Measurements from ENCODE around the gene CSNK1G2.

CSNK1G2 gene

DNA sequence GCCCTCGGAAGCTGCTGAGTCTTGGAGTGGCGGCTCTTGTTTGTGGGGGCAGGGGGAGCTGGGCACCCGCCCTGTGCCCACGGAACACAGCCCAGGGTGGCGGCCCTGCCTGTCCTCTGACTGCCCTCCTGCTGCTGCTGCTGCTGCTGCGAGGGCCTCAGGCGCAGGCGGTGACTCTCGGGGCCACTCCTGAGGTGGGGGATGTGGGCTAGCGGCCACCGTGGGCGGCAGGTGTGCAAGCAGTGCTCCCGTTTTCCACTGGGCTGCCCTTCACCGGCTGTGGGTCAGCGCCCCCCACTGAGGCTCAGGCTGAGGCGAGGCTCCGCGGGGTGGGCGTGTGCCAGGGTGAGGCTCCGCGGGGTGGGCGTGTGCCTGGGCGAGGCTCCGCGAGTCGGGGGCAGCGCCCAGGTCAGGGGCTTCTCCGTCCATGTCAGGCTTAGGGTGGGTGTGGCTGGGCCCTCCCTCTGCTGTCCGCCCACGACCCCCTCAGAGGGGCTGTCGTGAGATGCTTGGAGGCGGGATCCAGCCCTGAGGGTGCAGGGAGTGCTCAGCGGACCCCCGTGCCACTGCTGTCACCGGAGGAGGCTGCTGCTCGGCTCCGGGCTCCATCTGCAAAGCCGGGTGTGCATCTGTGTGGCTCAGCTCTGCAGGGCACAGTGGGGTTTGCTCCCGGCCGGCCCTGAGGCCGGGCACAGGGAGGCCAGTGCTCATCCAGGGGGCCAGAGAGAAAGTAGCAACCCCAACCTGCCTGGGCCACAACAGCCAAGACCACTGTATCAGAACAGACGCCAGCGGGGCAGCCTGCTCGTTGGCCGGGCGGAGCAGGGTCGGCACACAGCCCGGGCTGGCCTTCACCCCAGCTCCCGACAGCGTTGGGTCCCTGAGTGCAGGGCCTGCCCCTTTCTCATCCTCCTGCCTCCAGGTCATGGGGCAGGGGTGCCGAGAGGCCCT is 14.5 kb downstream of the CSNK1G2 start:
- H3K27ac ChIP-seq (ENCODE audit: low read depth, low read length, severe bottlenecking): no peak overlapping the region
- no peaks in the 10 kb centered on the region for H3K9me3 ChIP-seq (ENCODE audit: control insufficient read depth, low read length)
- H3K4me3 ChIP-seq (ENCODE audit: extremely low read depth, insufficient read depth, low read length, poor library complexity, severe bottlenecking): no peak overlapping the region
- WGBS, 2 experiments (ENCODE audit: insufficient coverage in 2 of 2): 84 to 90% methylated on average over 39 to 42 of the region's 51 CpGs
- peaks cover 39% of the 10 kb centered on the region for H3K36me3 ChIP-seq (ENCODE audit: control insufficient read depth, insufficient read depth, low read length)
- no peaks in the 10 kb centered on the region for H3K4me1 ChIP-seq (ENCODE audit: control insufficient read depth, insufficient read depth, low read length, poor library complexity, severe bottlenecking)

GRCh38 chr19:1956122-1956494 is 15.1 kb downstream of the CSNK1G2 start:
- 93% methylated on average over 9 to 12 of the region's 12 CpGs for WGBS, 2 experiments (ENCODE audit: insufficient coverage in 2 of 2)

DNA sequence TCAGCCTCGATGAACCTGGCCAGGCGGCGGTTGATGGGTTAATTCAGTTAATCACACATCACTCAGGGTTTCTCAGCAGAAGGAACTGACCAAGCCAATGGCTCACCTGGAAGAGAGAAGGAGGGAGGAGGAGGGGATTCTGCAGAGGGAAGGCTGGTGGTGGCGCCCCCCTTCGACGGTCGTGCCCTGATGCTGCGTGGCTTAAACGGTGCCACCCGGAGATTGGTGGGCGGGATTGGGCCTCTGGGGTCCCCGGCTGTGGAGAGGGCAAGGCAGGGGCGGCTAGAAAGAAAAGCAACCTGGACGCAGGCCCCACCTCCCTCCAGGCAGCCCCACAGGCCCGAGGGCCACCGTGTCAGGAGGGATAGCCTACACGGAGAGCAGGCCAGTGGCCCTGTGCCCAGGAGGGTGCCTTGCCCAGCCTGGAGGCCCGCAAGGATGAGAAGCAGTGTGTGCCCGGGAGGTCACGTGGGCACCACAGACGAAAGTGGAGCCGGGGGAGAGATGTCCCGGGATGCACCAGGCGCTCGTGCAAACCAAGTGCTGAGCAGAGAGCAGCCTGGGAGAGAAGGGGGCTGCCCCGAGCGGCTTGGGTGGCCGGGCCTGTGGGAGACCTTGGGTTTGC is 16.0 kb downstream of the CSNK1G2 start:
- no peak overlapping the region for H3K4me3 ChIP-seq (ENCODE audit: extremely low read depth, insufficient read depth, low read length, poor library complexity, severe bottlenecking)
- H3K36me3 ChIP-seq (ENCODE audit: control insufficient read depth, insufficient read depth, low read length): peaks cover 35% of the 10 kb centered on the region
- H3K4me1 ChIP-seq (ENCODE audit: control insufficient read depth, insufficient read depth, low read length, poor library complexity, severe bottlenecking): no peaks in the 10 kb centered on the region
- H3K27ac ChIP-seq (ENCODE audit: low read depth, low read length, severe bottlenecking): no peak overlapping the region
- no peaks in the 10 kb centered on the region for H3K9me3 ChIP-seq (ENCODE audit: control insufficient read depth, low read length)
- WGBS, 2 experiments (ENCODE audit: insufficient coverage in 2 of 2): 88 to 90% methylated on average over 18 to 22 of the region's 28 CpGs

More at GRCh38 chr19:1956122-1956494, 15.1 kb downstream of the CSNK1G2 start:
- Histone ChIP-seq H3K27ac (ENCODE audit: low read depth, low read length, severe bottlenecking) (no peak overlapping the region), H3K9me3 (ENCODE audit: control insufficient read depth, low read length) (no peaks in the 10 kb centered on the region), H3K36me3 (ENCODE audit: control insufficient read depth, insufficient read depth, low read length) (peaks cover 37% of the 10 kb centered on the region), H3K4me1 (ENCODE audit: control insufficient read depth, insufficient read depth, low read length, poor library complexity, severe bottlenecking) (no peaks in the 10 kb centered on the region), H3K4me3 (ENCODE audit: extremely low read depth, insufficient read depth, low read length, poor library complexity, severe bottlenecking) (no peak overlapping the region)

DNA sequence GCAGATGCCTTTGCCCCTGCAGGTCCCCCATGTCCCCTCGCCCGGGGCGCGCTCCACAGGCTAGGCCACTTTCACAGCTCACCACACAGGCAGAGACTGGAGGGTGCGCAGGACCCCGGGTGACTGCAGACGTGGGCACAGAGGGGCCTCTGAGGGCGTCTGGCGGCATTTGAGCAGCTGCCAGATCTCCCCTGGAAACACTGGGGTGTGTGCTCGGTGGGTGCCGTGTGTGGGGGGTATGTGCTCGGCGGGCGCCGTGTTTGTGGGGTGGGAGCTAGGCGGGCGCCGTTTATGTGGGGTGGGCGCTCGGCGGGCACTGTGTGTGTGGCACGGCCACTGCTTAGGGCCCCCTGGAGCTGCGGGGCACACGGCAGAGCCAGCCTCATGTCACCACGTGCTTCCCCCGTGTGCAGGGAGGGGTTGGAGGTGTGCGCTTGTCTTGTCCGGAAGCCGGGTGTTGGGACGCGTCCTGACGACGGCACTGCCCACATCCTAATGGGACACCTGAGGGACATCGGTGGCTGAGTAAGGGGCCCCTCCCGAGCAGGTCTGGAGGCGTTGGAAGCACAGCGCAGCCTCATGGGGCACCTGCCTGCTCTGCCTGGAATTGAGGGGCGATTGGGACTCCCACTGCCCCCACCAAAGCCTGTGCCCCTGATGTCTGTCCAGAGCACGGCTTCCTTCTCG is 16.7 kb downstream of the CSNK1G2 start:
- Histone ChIP-seq H3K4me3 (ENCODE audit: extremely low read depth, insufficient read depth, low read length, poor library complexity, severe bottlenecking) (no peak overlapping the region), H3K4me1 (ENCODE audit: control insufficient read depth, insufficient read depth, low read length, poor library complexity, severe bottlenecking) (no peaks in the 10 kb centered on the region), H3K9me3 (ENCODE audit: control insufficient read depth, low read length) (no peaks in the 10 kb centered on the region), H3K36me3 (ENCODE audit: control insufficient read depth, insufficient read depth, low read length) (peaks cover 33% of the 10 kb centered on the region), H3K27ac (ENCODE audit: low read depth, low read length, severe bottlenecking) (no peak overlapping the region)
- WGBS, 2 experiments (ENCODE audit: insufficient coverage in 2 of 2): 96 to 97% methylated on average over 31 to 36 of the region's 40 CpGs

GRCh38 chr19:1959928-1960589 is 19.1 kb downstream of the CSNK1G2 start:
- H3K9me3 ChIP-seq (ENCODE audit: control insufficient read depth, low read length): no peaks in the 10 kb centered on the region

GRCh38 chr19:1961000-1961883 is 20.3 kb downstream of the CSNK1G2 start:
- H3K9me3 ChIP-seq (ENCODE audit: control insufficient read depth, low read length): no peaks in the 10 kb centered on the region

More at GRCh38 chr19:1959928-1960589, 19.1 kb downstream of the CSNK1G2 start:
- 96% methylated on average over 27 of the region's 32 CpGs for WGBS, 2 experiments (ENCODE audit: insufficient coverage in 2 of 2)
- H3K4me3 ChIP-seq (ENCODE audit: extremely low read depth, insufficient read depth, low read length, poor library complexity, severe bottlenecking): no peak overlapping the region
- peaks cover 29% of the 10 kb centered on the region for H3K36me3 ChIP-seq (ENCODE audit: control insufficient read depth, insufficient read depth, low read length)
- H3K4me1 ChIP-seq (ENCODE audit: control insufficient read depth, insufficient read depth, low read length, poor library complexity, severe bottlenecking): no peaks in the 10 kb centered on the region
- H3K27ac ChIP-seq (ENCODE audit: low read depth, low read length, severe bottlenecking): no peak overlapping the region

DNA sequence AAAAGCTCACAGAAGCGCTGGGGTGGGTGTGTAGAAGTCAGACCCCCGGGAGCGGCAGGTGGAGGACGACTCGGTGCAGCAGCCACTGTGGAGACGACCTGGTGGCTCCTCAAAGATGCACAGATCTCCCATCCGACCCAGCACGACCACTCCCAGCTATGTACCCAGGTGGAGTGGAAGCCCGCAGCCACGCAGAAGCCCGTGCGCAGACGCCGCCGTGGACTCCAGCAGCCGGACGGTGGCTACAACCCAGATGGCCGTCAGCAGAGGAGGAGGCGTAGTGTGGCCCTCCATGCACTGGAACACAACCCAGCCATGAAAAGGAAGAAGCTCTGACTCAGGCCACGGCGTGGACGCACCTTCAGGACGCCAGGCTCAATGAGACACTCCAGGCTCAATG is 21.7 kb downstream of the CSNK1G2 start:
- H3K9me3 ChIP-seq (ENCODE audit: control insufficient read depth, low read length): no peaks in the 10 kb centered on the region
- H3K4me1 ChIP-seq (ENCODE audit: control insufficient read depth, insufficient read depth, low read length, poor library complexity, severe bottlenecking): no peaks in the 10 kb centered on the region
- 96 to 98% methylated on average over 22 to 23 of the region's 23 CpGs for WGBS, 2 experiments (ENCODE audit: insufficient coverage in 2 of 2)
- no peak overlapping the region for H3K27ac ChIP-seq (ENCODE audit: low read depth, low read length, severe bottlenecking)
- peaks cover 45% of the 10 kb centered on the region for H3K36me3 ChIP-seq (ENCODE audit: control insufficient read depth, insufficient read depth, low read length)
- H3K4me3 ChIP-seq (ENCODE audit: extremely low read depth, insufficient read depth, low read length, poor library complexity, severe bottlenecking): no peak overlapping the region

More at GRCh38 chr19:1961000-1961883, 20.3 kb downstream of the CSNK1G2 start:
- Histone ChIP-seq H3K4me1 (ENCODE audit: control insufficient read depth, insufficient read depth, low read length, poor library complexity, severe bottlenecking) (no peaks in the 10 kb centered on the region), H3K27ac (ENCODE audit: low read depth, low read length, severe bottlenecking) (no peak overlapping the region), H3K4me3 (ENCODE audit: extremely low read depth, insufficient read depth, low read length, poor library complexity, severe bottlenecking) (no peak overlapping the region), H3K36me3 (ENCODE audit: control insufficient read depth, insufficient read depth, low read length) (peaks cover 39% of the 10 kb centered on the region)
- 95 to 99% methylated on average over 34 to 36 of the region's 42 CpGs for WGBS, 2 experiments (ENCODE audit: insufficient coverage in 2 of 2)

- 96 to 97% methylated on average over 19 to 25 of the region's 26 CpGs for WGBS, 2 experiments (ENCODE audit: insufficient coverage in 2 of 2)
- no peak overlapping the region for H3K27ac ChIP-seq (ENCODE audit: low read depth, low read length, severe bottlenecking)
- peaks cover 58% of the 10 kb centered on the region for H3K36me3 ChIP-seq (ENCODE audit: control insufficient read depth, insufficient read depth, low read length)
- H3K9me3 ChIP-seq (ENCODE audit: control insufficient read depth, low read length): no peaks in the 10 kb centered on the region
- no peak overlapping the region for H3K4me3 ChIP-seq (ENCODE audit: extremely low read depth, insufficient read depth, low read length, poor library complexity, severe bottlenecking)
- H3K4me1 ChIP-seq (ENCODE audit: control insufficient read depth, insufficient read depth, low read length, poor library complexity, severe bottlenecking): no peaks in the 10 kb centered on the region
These were observed 26.2 kb downstream of the CSNK1G2 start for GRCh38 chr19:1967087-1967608.

DNA sequence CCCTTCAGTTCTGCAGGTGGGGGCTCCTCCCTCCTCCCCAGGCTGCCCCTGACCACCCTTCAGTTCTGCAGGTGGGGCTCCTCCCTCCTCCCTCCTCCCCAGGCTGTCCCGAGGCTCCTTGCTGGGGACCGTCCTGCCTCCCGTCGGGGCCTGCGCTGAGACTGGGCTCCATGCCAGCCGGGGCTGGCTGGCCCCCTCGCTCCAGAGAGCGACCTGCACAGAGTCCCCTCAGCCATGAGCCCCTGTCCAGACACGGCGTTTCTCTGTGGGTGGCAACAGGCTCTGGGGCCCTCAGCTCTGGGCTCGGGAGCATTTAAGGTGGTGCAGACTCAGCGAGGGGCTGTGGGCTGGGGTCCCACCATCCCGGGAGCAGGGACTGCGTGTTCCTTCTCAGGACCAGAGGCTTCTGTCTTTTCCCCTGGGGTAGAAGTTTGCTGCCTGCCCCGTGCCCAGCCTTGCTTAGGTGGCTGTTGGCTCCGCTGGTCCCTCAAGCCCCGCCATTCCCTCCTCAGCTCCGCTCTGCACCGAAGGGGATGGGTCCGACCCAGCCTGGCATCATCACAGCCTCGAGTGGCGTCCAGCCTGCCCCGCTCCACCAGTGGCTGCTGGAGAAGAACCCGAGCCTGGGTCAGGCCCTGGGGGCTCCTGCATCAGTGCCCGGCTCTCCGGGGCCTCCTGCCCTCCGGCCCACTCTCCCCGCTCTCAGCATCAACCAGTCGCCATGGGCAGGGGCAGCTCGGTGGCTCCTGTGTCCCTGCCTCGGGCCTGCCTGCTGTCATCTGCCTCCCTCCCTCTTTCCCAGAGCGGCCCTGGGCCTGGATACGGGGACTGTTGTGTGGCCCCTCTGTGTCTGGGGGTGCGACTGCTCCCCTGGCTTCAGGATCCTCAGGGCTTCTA is 27.6 kb downstream of the CSNK1G2 start:
- Histone ChIP-seq H3K9me3 (ENCODE audit: control insufficient read depth, low read length) (no peaks in the 10 kb centered on the region), H3K27ac (ENCODE audit: low read depth, low read length, severe bottlenecking) (no peak overlapping the region), H3K4me3 (ENCODE audit: extremely low read depth, insufficient read depth, low read length, poor library complexity, severe bottlenecking) (no peak overlapping the region), H3K4me1 (ENCODE audit: control insufficient read depth, insufficient read depth, low read length, poor library complexity, severe bottlenecking) (no peaks in the 10 kb centered on the region), H3K36me3 (ENCODE audit: control insufficient read depth, insufficient read depth, low read length) (peaks cover 51% of the 10 kb centered on the region)
- 95% methylated on average over 31 to 34 of the region's 34 CpGs for WGBS, 2 experiments (ENCODE audit: insufficient coverage in 2 of 2)

Measured in mesodermal cell (in vitro differentiated cells).